Activated CD8-positive, alpha-beta memory T cell treated with anti-CD3 and anti-CD28 coated beads for 24 hours (primary cell): ENCODE data around the gene ULK2.

Experiments used
- DNase-seq: peaks from one replicate; pipeline ENCODE4 v3.0.0-alpha.2; 2020

The ULK2 gene

GRCh38 chr17:19744922-19745757, 122.6 kb downstream of the ULK2 start:
- DNase-seq, result peak; percentile 95

GRCh38 chr17:19744492-19744891, 123.2 kb downstream of the ULK2 start:
- DNase-seq, result no peak

DNA sequence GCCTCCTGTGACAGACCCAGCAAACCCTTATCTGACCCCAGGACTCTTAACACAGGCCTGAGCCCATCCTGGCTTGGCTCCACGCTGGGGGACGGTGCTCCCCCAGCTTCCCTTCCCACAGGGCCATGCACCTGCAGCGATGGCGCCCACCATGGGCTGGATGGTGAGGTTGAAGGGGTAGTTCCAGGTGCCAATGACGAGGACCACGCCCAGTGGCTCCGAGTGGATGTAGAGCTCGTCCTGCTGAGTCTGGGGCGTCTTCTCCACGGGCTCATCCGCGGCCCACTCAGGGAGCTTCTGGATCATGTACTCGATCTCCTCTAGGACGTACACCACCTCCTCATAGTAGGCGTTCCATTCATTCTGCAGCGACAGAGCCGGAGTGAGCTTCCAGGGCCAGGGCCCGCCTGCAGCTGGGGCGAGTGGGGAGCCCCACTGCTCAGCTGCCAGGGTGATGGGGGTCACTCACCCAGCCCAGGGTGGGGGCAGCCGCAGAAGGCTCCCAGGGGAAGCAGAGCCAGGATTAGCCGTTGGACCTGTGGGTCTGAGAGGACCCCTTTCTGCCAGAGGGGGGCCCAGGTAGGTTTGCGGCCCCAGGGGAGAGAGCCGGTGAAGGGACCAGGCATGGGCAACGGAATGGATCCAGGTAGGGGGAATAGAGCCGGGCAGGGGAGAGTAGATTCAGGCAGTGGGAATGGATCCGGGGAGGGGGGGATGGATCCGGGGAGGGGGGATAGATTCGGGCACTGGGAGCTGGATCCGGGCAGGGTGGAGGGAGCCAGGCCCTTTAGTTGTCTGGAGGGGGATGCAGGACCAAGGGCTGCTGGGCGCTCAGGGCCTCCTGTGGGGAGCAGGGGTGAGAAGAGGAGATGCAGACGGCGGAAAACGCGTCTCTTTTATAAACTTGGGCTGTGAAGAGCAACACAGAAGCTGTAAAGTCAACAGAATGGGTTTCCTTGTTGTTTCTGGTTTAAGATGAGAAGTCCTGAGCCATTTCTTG, 124.3 kb downstream of the ULK2 start:
- no peak for DNase-seq

GRCh38 chr17:19742495-19742894, 125.2 kb downstream of the ULK2 start:
- no peak for DNase-seq

DNA sequence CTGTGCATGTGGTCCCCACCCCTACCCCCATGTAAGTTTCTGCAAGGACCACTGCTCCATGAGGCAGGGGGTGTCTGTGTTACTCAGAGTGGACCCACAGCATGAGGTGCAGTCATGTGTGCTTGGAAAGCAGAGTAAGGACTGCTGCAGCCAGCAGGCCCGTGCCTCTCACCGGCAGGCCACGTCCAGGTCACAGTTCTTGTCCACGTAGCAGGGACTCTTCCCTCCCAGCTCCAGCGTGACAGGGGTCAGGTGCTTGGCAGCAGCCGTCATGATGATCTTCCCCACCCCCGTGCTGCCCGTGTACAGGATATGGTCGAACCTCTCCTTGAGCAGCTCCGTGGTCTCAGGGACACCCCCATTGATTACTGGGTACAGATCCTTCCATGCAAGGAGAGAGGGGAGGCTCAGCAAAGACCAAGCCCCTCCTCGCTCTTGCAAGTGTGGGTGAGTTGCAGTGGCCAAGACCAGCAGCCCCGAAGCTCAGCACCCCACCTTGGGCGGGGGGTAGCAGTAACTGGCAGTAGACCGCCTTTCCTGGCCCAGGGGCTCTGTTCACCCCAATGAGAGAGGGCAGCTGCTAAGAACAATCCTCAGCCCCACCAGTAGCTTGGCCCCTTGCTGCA, 125.8 kb downstream of the ULK2 start:
- no peak for DNase-seq

DNA sequence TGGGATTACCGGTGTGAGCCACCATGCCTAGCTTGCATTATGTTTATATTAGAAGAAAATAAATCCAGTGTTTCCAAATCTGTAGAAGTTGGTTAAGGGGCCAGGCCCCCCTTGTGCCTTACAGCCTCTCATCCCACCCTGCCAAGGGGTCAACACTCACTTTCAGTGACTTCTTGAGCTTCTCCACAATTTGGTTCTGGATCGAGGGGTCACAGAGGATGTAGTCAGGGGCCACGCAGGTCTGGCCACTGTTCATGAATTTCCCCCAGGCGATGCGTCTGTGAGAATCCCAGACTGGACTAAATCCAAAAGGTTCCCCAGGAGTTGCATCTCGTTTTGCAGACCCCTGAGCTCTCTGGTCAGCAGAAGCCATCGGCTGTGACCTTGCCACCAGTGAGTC, 126.8 kb downstream of the ULK2 start:
- DNase-seq, result no peak

GRCh38 chr17:19739241-19740201, 128.2 kb downstream of the ULK2 start:
- DNase-seq, result no peak

- DNase-seq, result no peak
These were observed 129.0 kb downstream of the ULK2 start for GRCh38 chr17:19738757-19739156.

DNA sequence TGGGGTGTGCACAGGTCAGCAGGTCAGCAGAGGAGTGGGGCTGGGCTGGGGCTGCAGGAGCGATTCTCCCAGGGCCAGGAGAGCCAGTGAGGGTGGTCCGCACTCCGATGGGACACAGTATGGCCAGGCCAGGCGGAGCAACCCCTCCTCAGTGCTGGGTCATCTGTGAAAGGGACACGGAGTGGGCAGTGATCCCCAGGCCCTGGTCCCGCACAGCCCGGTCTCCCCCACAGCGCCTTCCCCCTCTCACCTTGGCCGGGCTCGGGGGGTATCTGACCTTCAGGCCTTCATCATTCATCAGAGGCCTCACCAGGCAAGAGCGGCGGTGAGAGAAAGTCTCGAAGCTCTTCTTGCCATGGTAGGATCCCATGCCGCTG, 129.7 kb downstream of the ULK2 start:
- no peak for DNase-seq

DNA sequence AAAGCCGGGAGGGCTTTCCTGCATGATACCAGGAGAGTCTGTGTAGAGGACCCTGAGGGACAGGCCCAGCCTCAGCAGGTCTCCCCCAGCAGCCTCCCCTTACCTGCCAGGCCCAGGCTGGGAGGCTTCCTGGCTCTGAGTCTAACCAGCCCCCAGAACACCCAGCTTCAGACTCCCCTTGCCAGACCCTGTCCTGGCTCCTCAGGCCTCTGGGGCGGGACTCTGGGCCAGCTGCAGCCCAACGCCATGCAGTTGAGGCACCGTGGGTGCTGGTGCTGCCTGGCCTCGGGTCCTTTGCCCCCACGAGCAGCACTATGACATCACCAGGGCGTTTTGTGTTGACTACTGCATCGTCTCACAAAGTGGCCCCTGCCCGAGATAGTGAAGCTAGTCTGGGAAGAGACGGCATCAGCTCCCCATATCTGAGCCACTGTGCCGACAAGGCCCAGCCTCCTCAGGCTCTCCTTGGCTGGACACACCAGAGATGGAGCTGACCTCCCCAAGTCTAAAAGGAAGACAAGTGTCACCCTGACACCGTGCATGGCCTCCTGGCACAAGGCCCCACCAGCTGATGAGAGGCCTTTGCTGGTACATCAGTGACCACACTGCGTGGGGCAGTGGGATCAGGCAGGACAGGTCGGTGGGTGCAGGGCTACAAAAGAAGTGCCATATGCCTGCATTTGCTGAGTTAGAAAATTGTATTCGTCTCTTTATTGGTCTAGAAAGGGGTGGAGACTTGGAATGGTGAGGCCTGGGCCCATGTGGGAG, 130.2 kb downstream of the ULK2 start:
- DNase-seq, result no peak

- DNase-seq, result no peak
These were observed 131.7 kb downstream of the ULK2 start for GRCh38 chr17:19736071-19736470.

GRCh38 chr17:19733953-19734526, 133.7 kb downstream of the ULK2 start:
- DNase-seq, result no peak

GRCh38 chr17:19731626-19732025, 136.1 kb downstream of the ULK2 start:
- no peak for DNase-seq

DNA sequence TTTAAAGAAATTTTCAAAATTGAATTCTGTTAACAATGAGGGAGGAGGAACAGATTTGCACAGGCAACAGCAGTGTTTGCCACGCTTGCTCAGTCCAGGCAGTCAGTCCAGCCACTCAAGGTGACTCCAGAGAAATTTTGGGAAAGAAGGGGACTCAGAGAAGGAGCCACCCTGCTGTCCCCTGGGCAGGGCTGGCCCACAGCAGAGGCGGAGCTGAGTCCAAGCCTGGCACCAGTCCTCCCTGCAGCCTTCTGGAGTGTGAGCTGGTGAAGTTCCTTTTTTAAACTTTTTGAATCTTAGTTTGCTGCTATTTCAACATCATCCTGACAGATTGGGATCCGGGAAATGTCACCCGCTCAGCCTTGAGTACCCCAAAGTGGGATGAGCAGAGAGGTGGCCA, 136.9 kb downstream of the ULK2 start:
- DNase-seq, result no peak

- no peak for DNase-seq
These were observed 137.8 kb downstream of the ULK2 start for GRCh38 chr17:19729900-19730299.

DNA sequence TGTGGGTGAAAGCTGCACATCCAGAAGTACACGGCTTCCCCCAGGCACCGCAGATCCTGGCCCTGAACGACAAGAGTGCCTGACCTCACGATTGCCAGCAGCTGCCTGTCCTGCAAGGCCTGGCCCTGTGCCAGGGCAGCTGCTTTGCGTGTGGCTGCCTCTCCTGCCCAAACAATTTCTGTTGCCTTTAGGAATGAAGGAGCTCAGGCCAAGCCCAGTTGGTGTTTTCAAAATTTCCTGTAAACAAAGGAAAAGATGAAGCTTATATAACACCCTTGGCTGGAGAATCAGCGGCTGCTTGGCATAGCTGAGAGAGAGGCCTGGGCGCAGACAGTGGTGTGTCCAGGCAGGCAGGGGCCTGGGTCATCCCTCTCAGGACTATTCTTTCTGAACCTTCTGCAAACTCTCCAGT, 139.6 kb downstream of the ULK2 start:
- no peak for DNase-seq

DNA sequence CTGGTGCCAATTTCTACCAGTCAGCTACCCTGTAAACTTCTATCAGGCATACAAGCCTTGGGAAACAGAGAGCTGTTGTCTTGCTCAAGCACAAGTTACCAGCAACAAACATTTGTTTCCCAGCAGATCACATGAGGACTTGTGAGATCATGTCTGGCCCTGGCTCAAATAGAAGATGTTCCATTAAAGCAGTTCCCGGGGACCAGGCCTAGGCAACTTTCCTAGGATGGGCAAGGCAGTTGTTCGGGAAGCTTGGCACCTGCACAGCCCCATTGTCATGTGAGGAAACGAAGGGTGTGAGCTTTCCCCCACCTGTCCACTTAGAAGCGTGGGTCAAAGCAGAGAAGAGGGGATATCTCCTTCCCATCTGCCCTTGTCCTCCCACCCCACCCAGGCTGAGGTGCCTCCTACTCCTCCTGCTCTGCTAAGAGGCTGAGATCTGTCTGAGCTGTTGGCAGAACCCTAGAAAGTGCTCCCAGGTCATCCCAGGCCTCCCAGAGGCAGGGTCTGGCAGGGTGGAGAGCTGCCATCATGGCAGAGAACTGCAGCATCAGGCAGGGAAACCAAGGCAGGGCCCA, 140.1 kb downstream of the ULK2 start:
- no peak for DNase-seq

DNA sequence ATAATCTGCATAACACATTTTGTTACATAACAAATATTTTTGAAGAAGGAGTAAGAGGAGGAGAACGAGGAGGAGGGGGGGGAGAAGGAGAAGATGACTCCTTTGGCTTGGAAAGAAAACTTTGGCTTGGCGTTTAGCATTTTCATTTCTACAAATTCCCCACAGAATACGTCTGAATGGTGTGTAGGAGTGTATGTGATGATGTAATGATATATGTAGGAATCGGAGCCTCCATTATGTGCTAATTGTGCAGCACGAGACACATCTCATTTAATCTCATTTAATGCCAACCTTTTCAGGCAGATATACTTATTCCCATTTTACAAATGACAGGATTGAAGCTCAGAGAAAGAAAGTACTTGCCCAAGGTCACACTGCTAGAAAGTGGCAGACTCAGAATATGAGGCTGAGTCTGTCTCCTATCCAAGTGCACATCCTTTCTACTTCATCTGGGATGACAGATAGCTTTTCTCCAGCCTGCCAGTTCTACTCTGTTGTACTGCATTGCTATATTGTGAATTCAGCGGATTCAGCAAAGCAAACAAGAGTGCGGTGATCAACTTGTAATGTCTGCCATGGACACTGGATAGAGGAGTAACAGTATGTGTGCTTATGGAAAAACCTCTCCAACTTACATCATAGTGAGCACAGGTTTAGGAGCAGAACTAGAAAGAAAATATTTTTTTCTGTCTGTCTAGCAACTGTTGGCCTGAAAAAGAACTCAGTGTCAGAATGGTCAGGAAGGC, 140.9 kb downstream of the ULK2 start:
- no peak for DNase-seq

DNA sequence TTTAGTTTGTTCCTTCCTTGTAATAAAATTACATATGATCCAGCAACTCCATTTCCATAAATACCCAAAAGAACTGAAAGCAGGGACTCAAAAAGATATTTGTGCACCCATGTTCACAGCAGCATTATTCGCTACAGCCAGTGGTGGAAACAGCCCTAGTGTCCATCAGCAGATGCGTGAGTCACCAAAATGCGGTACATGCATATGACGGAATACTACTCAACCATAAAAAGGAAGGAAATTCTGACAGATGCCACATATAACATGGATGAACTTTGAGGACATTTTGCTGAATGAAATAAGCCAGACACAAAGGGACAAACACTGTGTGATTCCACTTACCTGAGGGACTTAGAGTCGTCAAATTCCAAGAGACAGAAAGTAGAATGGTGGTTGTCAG, 142.2 kb downstream of the ULK2 start:
- DNase-seq, result no peak
